GM10248 (cell line): Measurements from ENCODE around the gene MALRD1.

ENCODE experiments used
- CTCF ChIA-PET: fragments of 300-600 bp; sonication (Branson Sonifier 250); formaldehyde crosslinking; extraction: SDS; loops from one replicate; lab custom pipeline; 2021; ENCODE audit warnings: antibody characterized with exemption; lab: Yijun Ruan, JAX
- POLR2A ChIA-PET: fragments of 350-650 bp; sonication (Branson Sonifier 250); formaldehyde crosslinking; extraction: SDS; loops from one replicate; lab custom pipeline; 2020; ENCODE audit warnings: antibody characterized with exemption; lab: Yijun Ruan, JAX
- DNase-seq: peaks from one replicate; pipeline ENCODE4 v3.0.0; 2012; ENCODE audit errors: extremely low spot score
- CTCF ChIP-seq: IDR thresholded peaks from 2 replicates; pipeline ENCODE4 v1.5.1; 2012; ENCODE audit warnings: mild to moderate bottlenecking, low read depth; ENCODE audit errors: extremely low read depth, missing control alignments, control extremely low read depth

MALRD1 gene

GRCh38 chr10:19704544-19704943 is 655.9 kb downstream of the MALRD1 start:
- POLR2A ChIA-PET: no interaction called here
- no peak for TF ChIP-seq CTCF
- CTCF ChIA-PET: no interaction called here
- no peak for DNase-seq

GRCh38 chr10:19705250-19705649 is 656.6 kb downstream of the MALRD1 start:
- no peak for TF ChIP-seq CTCF
- ChIA-PET CTCF (no interaction called here), POLR2A (no interaction called here)
- no peak for DNase-seq

- CTCF ChIA-PET: no interaction called here
- no peak for DNase-seq
- POLR2A ChIA-PET: no interaction called here
- no peak for TF ChIP-seq CTCF
Measured at GRCh38 chr10:19706904-19707303, 658.3 kb downstream of the MALRD1 start.

- TF ChIP-seq CTCF: no peak
- CTCF ChIA-PET: no interaction called here
- DNase-seq: no peak
- POLR2A ChIA-PET: no interaction called here
Measured at GRCh38 chr10:19707376-19707775, 658.8 kb downstream of the MALRD1 start.

- TF ChIP-seq CTCF: no peak
- DNase-seq: no peak
- ChIA-PET CTCF (no interaction called here), POLR2A (no interaction called here)
Measured at GRCh38 chr10:19708031-19708430, 659.4 kb downstream of the MALRD1 start.

- no peak for DNase-seq
- TF ChIP-seq CTCF: no peak
- POLR2A ChIA-PET: no interaction called here
- CTCF ChIA-PET: no interaction called here
Measured at GRCh38 chr10:19710600-19710999, 662.0 kb downstream of the MALRD1 start.

- ChIA-PET CTCF (no interaction called here), POLR2A (no interaction called here)
- no peak for DNase-seq
- TF ChIP-seq CTCF: no peak
Measured at GRCh38 chr10:19713159-19713558, 664.6 kb downstream of the MALRD1 start.
